Activated B cell treated with CpG ODN at 0.5 μM for 24 hours (primary cell): ENCODE data around the gene LIPK. TPM values are rescaled to one million over a fixed set of nuclear protein-coding genes. Genes with fewer than 3 reads are reported as not detected.
"Not testable (repeated sequence)": the region's sequence is repeated elsewhere in the genome, so short reads cannot be mapped to it uniquely, and the experiment has no call there.

ENCODE experiments used
- ATAC-seq: fragments of 200-7000 bp; cut with Tn5 transposase; one replicate; pipeline ENCODE4 v1.10.0; 2021; ENCODE audit warnings: low read depth, mild to moderate bottlenecking, moderate library complexity
- CTCF ChIA-PET: fragments of 350-600 bp; sonication (Branson Sonifier 250); formaldehyde crosslinking; loops from one replicate; lab custom pipeline; 2021; ENCODE audit warnings: antibody characterized with exemption; lab: Charles Lee
- POLR2A ChIA-PET: fragments of 350-600 bp; sonication (Branson Sonifier 250); formaldehyde crosslinking; loops from one replicate; lab custom pipeline; 2021; ENCODE audit warnings: antibody characterized with exemption; lab: Charles Lee
- DNase-seq: peaks from one replicate; pipeline ENCODE4 v3.0.0; 2022
- H3K27ac Mint-ChIP-seq: one replicate; pipeline ENCODE4 v1.8.0; 2020; ENCODE audit warnings: mixed read lengths
- H3K27me3 Mint-ChIP-seq: one replicate; pipeline ENCODE4 v1.8.0; 2021; ENCODE audit warnings: mixed read lengths
- H3K36me3 Mint-ChIP-seq: one replicate; pipeline ENCODE4 v1.8.0; 2021; ENCODE audit warnings: low read depth, mixed read lengths
- H3K4me1 Mint-ChIP-seq: one replicate; pipeline ENCODE4 v1.8.0; 2021; ENCODE audit warnings: mixed read lengths
- H3K4me3 Mint-ChIP-seq: one replicate; pipeline ENCODE4 v1.8.0; 2020; ENCODE audit warnings: mild to moderate bottlenecking, mixed read lengths
- H3K9me3 Mint-ChIP-seq: one replicate; pipeline ENCODE4 v1.8.0; 2020; ENCODE audit warnings: mixed read lengths
- intact Hi-C: fragments of 100-400 bp; cut with micrococcal nuclease; formaldehyde crosslinking; loops from one replicate; pipeline ENCODE4 v1.15.1; 2024
- total RNA-seq: library from RNA; stranded (reverse); gene quantifications from 2 replicates; pipeline ENCODE4 v1.2.3, GENCODE V29; 2022
- TF ChIP-seq, protein P1 (sequence below): fragments of 200-600 bp; IDR thresholded peaks from one replicate; pipeline ENCODE4 v1.8.0; 2022; ENCODE audit warnings: antibody characterized with exemption, mild to moderate bottlenecking

Gene LIPK
- total RNA-seq, 1 donor from 2014 or later: not detected

DNA sequence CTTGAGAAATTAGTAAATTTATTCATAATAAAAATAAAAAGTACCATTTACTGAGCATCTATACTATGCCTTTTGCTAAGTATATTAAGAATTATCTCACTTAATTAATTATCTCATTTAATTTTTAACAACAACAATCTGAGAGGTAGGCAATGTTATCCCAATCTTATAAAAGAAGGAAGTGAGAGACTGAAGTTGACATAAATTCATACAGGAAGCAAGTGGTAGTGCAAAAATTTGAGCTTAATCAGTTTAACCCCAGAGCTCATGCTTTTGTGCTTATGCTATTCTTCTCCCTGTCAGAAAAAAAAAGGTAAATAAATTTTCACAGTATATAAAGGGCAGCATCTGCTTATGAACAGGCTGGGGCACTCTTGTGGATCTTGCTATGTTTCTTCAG lies 44.5 kb upstream of the LIPK start:
- CTCF ChIA-PET: no interaction called here
- no peak for ATAC-seq
- TF ChIP-seq, protein P1, sequence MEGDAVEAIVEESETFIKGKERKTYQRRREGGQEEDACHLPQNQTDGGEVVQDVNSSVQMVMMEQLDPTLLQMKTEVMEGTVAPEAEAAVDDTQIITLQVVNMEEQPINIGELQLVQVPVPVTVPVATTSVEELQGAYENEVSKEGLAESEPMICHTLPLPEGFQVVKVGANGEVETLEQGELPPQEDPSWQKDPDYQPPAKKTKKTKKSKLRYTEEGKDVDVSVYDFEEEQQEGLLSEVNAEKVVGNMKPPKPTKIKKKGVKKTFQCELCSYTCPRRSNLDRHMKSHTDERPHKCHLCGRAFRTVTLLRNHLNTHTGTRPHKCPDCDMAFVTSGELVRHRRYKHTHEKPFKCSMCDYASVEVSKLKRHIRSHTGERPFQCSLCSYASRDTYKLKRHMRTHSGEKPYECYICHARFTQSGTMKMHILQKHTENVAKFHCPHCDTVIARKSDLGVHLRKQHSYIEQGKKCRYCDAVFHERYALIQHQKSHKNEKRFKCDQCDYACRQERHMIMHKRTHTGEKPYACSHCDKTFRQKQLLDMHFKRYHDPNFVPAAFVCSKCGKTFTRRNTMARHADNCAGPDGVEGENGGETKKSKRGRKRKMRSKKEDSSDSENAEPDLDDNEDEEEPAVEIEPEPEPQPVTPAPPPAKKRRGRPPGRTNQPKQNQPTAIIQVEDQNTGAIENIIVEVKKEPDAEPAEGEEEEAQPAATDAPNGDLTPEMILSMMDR: no peak
- Mint-ChIP-seq H3K4me1 (no peaks in the 10 kb centered on the region), H3K27ac (no peak overlapping the region), H3K4me3 (no peak overlapping the region), H3K36me3 (no peaks in the 10 kb centered on the region), H3K27me3 (peaks cover 6% of the 10 kb centered on the region), H3K9me3 (peaks cover 2% of the 10 kb centered on the region)
- POLR2A ChIA-PET: no interaction called here
- intact Hi-C loops: no loop called here
- DNase-seq: no peak

DNA sequence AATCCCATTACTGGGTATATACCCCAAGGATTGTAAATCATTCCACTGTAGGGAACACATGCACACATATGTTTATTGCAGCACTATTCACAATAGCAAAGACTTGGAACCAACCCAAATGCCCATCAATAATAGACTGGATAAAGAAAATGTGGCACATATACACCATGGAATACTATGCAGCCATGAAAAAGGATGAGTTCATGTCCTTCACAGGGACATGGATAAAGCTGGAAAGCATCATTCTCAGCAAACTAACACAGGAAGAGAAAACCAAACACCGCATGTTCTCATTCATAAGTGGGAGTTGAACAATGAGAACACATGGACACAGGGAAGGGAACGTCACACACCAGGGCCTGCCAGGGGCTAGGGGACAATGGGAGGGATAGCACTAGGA lies 42.9 kb upstream of the LIPK start:
- CTCF ChIA-PET, POLR2A ChIA-PET, H3K27me3 Mint-ChIP-seq, H3K4me3 Mint-ChIP-seq, DNase-seq, H3K4me1 Mint-ChIP-seq, ATAC-seq, H3K9me3 Mint-ChIP-seq, H3K27ac Mint-ChIP-seq, intact Hi-C loops, H3K36me3 Mint-ChIP-seq: not testable (repeated sequence)

DNA sequence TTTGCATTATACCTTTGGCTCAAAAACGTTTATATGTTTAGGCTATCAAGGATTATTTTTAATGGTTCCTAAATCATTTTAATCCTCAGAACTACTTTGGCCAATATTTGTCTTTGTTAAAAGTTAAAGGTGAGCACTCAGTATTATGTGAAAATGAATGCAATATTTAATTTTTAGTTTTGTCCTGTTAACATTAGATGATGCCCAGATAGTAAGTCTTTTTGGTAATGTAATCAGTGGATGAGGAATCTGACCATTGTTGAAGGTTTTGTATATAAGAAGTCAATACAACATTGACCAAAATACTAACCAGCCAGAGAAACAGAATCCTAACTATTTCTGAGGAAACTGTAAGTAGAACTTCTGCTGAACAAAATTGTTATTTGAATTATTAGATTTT lies 41.9 kb upstream of the LIPK start, which contains the start of gene LIPF:
Gene LIPF, plus strand, starts transcription at position 301 of the 400 bp plus-strand sequence. CDS start 2,856 bp downstream, outside the sequence.
- ChIA-PET CTCF (no interaction called here), POLR2A (no interaction called here)
- intact Hi-C loops: no loop called here
- no peak within 1 kb of the TSS for H3K27ac Mint-ChIP-seq
- H3K9me3 Mint-ChIP-seq: peaks cover 2% of the 10 kb centered on the region
- DNase-seq (no peak), ATAC-seq (no peak)
- H3K4me1 Mint-ChIP-seq: no peaks in the 10 kb centered on the region
- no peaks in the 10 kb centered on the region for H3K36me3 Mint-ChIP-seq
- TF ChIP-seq, protein P1: no peak
- no peak within 1 kb of the TSS for H3K4me3 Mint-ChIP-seq
- H3K27me3 Mint-ChIP-seq: peaks cover 5% of the 10 kb centered on the region

DNA sequence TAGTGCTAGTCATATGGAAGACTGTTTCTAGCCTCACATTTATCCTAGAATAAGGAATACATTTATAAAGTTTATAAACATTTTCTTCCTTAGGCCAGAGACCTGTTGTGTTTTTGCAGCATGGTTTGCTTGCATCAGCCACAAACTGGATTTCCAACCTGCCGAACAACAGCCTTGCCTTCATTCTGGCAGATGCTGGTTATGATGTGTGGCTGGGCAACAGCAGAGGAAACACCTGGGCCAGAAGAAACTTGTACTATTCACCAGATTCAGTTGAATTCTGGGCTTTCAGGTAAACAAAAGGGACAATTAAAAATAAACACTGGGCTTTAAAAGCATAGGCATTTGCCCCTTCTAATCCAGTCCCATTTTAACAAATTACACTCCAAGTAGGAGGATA lies 37.6 kb upstream of the LIPK start:
- CTCF ChIA-PET: no interaction called here
- Mint-ChIP-seq H3K27me3 (peaks cover 2% of the 10 kb centered on the region), H3K4me3 (no peak overlapping the region), H3K9me3 (no peaks in the 10 kb centered on the region), H3K4me1 (no peaks in the 10 kb centered on the region), H3K36me3 (no peaks in the 10 kb centered on the region), H3K27ac (no peak overlapping the region)
- ATAC-seq (no peak), DNase-seq (no peak)
- TF ChIP-seq, protein P1: no peak
- intact Hi-C loops: no loop called here
- POLR2A ChIA-PET: no interaction called here

DNA sequence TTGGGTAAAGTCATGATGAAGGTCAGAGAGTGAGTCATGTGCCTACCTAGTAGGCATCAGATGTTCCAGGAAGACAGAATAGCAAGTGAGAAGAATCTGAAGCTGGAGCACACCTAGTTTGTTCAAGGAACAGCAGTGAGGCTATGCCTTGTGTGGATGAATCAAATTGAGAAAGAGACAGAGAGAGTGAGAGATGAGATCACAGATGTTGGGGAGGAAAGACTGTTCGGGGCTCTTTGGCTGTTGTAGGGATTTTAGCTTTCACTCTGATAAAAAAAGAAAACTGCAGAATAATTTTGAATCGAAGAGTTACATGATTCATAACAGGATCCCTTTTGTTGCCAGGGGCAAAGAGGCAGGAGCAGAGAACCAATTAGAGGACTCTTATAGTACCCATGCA lies 35.6 kb upstream of the LIPK start:
- Mint-ChIP-seq H3K4me1 (no peaks in the 10 kb centered on the region), H3K9me3 (no peaks in the 10 kb centered on the region), H3K27me3 (peaks cover 2% of the 10 kb centered on the region), H3K27ac (no peak overlapping the region), H3K36me3 (no peaks in the 10 kb centered on the region), H3K4me3 (no peak overlapping the region)
- TF ChIP-seq, protein P1: no peak
- intact Hi-C loops: no loop called here
- DNase-seq (no peak), ATAC-seq (no peak)
- ChIA-PET CTCF (interaction anchor here (1.3 kb wide), 1 partner anchor 17 kb away, joined by 3 read pairs; no protein-coding TSS in a partner anchor), POLR2A (no interaction called here)

DNA sequence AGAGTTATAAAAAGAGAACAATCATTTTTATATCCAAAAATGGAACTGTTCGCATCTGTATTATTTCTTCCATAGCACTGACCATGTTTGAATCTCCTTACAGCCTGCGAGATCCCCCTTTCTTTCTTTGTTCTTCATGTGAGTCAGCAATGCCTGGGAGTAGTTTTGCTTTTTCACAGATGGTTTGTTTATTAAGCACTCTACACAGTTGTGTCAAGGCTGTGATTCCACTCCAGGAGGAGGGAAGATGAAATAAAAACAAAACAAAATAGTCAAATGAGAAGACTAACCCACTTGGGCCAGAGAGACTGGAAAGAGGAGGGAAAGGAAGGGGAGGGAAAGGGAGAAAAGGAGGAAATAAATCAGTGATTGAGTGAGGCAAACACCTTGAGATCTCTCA lies 34.0 kb upstream of the LIPK start:
- ATAC-seq: no peak
- TF ChIP-seq, protein P1: no peak
- Mint-ChIP-seq H3K27ac (no peak overlapping the region), H3K36me3 (no peaks in the 10 kb centered on the region), H3K27me3 (peaks cover 2% of the 10 kb centered on the region), H3K4me3 (no peak overlapping the region), H3K9me3 (no peaks in the 10 kb centered on the region), H3K4me1 (no peaks in the 10 kb centered on the region)
- POLR2A ChIA-PET: no interaction called here
- no peak for DNase-seq
- intact Hi-C loops: no loop called here
- CTCF ChIA-PET: no interaction called here
